HTERT RPE-1 (cell line): ENCODE data around the gene FAT2.

ENCODE experiments used
- in situ Hi-C: fragments of 300-500 bp; cut with MboI; formaldehyde crosslinking; loops from 4 replicates; pipeline ENCODE4 v1.14.3; 2020; ENCODE audit warnings: low sequenced_read_pairs

The FAT2 gene, protein sequence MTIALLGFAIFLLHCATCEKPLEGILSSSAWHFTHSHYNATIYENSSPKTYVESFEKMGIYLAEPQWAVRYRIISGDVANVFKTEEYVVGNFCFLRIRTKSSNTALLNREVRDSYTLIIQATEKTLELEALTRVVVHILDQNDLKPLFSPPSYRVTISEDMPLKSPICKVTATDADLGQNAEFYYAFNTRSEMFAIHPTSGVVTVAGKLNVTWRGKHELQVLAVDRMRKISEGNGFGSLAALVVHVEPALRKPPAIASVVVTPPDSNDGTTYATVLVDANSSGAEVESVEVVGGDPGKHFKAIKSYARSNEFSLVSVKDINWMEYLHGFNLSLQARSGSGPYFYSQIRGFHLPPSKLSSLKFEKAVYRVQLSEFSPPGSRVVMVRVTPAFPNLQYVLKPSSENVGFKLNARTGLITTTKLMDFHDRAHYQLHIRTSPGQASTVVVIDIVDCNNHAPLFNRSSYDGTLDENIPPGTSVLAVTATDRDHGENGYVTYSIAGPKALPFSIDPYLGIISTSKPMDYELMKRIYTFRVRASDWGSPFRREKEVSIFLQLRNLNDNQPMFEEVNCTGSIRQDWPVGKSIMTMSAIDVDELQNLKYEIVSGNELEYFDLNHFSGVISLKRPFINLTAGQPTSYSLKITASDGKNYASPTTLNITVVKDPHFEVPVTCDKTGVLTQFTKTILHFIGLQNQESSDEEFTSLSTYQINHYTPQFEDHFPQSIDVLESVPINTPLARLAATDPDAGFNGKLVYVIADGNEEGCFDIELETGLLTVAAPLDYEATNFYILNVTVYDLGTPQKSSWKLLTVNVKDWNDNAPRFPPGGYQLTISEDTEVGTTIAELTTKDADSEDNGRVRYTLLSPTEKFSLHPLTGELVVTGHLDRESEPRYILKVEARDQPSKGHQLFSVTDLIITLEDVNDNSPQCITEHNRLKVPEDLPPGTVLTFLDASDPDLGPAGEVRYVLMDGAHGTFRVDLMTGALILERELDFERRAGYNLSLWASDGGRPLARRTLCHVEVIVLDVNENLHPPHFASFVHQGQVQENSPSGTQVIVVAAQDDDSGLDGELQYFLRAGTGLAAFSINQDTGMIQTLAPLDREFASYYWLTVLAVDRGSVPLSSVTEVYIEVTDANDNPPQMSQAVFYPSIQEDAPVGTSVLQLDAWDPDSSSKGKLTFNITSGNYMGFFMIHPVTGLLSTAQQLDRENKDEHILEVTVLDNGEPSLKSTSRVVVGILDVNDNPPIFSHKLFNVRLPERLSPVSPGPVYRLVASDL (N-terminal part only)

DNA sequence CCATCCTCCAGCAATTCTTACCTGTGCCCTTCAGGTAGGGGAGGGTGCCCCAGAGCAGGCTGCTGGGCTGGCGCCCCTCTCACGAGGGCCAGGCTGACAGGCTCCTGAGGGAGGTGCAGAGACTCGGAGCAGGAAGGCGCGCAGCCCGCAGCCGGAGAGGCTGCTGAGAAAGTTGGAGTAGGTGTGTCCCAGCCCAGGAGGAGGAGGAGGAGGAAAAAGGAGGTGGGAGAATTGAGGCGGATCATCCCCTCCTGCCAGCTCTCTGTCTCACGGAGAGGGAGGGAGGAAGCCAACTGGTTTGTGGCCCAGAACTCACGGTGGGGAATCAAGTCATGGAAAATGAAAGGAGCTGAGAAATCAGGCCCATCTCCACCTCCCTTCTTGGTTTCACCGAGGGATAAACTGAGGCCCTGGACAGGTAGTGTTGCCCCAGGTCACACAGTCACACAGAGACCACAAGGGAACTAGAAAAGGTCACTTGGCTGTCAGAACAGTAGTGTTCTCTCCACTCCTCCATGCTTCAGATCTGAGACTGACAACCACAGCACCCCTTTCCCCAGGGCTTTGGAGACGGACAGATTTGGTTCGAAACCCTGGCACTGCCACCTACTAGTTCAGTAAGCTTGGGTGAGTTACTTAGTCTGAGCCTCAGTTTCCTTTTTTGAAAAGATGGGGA is at the start of gene FAT2:
FAT2 (minus strand) TSS at position 188 of the 676 bp plus-strand sequence. CDS start 22,400 bp downstream, outside the sequence.
- in situ Hi-C loops = no loop called here

DNA sequence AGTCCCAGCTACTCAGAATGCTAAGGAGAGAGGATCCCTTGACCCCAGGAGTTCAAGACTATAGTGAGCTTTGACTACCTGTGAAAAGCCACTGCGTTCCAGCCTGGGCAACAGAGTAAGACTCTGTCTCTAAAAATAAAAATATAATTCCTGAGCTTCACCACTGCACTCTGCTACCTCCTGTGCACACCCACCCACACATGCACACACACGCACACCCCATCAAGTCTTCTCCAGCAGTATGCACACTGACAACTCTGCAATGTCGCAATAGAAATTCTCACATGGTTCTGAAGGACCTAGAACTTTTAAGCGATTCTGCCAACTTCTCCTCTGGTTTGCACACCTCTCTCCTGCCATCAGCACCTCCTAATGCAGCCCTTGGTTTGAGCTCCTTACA is 47.5 kb upstream of the FAT2 start:
- in situ Hi-C loops = no loop called here

DNA sequence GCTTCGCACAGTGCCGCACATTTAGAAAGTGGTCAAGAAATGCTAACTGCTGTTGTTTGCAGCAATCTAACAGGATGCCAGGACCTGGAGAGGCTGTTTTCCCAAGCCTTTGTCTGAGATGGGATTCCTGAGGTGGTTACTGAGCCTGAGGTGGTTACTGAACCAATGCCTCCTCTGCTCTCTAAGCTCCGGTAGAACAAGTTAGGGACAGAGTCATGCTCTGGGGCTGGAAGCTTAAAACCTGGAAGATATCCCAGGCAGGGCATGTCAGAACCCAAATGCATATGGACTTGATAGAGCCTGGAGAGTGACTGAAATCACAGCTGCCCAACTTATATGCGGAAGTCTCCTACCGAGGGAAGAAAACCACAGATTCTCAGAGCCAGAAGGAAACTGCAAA is 46.5 kb upstream of the FAT2 start:
- in situ Hi-C loops = no loop called here

DNA sequence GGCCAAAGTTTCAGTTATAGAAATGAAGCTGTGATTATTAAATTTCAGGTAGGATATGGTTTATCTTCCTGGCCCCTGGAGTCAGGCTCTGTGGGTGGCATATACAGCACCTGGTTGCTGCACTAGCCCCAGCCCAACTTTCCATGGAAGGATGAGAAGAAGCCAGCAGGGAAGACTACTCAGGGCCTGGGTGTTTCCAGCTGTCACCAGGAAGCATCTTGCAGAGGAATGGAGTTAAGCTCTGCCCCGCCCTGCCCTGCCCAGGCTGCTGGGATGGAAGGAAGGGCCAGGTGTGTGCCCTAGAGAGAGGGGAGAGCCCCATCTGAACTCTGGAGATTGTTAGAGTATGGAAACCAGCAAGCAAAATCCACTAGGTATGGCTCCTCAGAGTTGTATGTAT is 42.8 kb upstream of the FAT2 start:
- in situ Hi-C loops = no loop called here

DNA sequence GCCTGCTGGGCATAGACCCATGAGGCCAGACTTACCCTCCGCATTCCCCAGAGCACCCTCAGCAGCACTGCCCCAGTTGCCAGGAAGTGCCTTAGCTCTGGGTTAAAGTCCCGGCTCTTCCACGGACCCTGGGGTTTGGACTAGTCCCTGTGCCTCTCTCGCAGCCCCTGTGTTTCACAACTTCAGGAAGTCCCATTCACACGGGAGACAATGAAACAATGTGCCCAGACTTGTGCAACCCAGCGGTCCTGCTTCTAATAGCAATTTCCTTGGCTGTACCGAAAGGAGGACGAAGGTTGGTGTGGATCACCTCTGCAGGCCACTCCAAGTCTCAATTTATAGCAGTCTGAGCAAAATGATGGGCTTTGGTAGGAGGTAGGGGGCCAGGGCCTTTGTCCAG is 41.8 kb upstream of the FAT2 start:
- in situ Hi-C loops = no loop called here

DNA sequence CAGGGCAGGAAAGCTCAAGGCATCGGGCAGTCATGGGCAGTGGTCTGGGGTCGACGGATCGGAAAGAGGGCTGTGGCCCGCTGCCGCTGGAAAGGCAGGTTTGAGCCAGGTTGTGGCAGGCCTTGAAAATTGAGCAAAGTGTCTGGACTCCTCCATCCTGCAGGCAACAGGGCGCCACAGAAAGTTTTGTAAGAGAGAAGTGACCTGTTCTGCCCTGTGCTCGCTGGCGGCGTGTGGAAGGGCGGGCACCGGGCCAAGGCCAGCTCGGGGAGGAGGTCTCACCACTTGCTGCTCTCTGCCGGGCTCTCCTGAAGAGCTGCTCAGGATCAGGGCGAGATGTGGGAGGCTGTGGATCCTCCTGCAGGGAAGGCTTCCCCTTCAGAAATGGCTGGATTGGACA is 41.4 kb upstream of the FAT2 start:
- in situ Hi-C loops = no loop called here

DNA sequence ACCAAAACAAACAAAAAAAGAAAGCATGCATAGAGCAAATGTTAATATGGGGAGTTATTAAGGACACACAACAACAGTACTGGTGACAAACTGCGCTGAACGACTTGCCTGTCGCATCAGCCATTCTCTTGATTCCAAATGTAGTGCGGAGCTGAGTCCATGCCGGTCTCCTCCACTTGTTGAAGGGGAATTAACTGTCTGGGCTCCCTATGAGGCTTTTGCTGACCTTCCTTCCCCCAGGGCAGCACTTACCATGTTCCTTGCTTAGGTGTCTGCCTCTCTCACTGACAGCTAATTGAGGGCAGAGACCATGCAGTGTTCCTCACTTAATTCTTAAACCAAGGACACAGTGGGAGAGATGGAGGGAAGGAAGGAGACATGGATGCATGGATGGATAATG is 40.8 kb upstream of the FAT2 start:
- in situ Hi-C loops = no loop called here

DNA sequence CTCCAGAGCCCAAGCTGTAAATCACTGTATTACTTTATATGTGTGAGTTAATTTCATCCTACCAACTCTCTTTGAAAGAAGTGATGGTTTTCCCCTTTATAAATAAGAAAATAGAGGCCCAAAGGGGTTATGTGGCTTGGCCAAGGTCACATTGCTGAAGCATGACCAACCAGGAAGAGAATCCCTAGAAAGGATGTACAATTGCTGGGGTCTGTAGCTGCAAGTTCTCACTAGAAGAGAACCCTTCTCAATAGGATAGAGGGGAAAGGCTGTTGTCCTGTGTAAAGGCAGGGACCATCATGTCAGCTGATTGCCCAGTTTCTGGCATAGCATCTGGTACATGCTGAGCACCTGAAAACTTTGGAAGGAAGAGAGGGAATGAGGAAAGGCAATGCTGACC is 39.0 kb upstream of the FAT2 start:
- in situ Hi-C loops = no loop called here

DNA sequence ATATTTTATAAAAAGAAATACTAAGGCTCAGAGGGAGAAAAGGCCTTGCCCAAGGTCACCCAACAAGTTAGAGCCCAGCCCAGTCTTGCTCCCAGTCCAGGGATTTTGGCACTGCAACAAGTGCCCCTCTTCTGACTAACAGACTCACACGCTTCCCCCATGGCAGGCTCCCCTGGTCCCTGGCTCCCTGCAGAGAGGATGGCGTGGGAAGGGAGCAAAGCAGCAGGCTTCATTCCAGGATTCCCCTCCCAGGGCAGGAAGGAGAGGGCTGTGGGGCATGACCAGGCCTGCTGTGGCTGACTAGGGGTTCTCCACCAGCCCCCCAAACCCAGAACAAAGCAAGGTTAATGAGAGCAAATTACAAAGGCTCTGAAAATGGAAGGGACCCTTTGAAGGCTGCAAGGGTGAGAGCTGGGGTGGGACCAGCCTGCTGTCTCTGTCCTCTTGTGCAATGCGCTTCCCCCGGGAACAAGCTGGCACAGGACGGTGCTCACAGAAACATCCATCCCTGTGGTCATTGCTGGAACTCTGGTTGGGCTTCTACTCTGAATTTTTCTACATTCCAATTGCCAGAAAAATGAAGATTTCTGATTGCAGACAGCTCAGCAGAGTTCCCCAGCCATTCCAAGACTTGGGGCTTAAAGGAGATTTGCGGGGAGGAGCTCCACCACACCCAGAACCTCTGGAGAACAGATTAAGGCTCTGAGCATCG is 37.1 kb upstream of the FAT2 start:
- in situ Hi-C loops = no loop called here

DNA sequence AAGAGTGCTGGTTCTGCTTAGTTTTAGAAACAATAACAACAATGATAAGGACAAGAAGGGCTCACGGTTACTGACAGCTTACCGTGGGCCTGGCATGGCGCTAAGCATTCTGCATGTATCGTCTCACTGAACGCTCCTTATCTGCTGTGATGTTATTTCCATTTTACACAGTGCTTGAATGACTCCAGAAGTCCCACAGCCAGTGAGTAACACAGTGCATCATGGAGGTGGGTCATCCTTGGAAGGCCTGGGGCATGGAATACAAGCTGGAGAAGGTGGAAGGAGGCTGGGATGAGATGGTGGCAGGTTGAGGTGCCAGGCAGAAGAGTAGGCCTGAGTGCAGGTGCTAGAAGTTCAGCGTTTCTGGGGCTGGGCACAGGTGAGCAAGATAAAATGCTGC is 36.5 kb upstream of the FAT2 start:
- in situ Hi-C loops = no loop called here

DNA sequence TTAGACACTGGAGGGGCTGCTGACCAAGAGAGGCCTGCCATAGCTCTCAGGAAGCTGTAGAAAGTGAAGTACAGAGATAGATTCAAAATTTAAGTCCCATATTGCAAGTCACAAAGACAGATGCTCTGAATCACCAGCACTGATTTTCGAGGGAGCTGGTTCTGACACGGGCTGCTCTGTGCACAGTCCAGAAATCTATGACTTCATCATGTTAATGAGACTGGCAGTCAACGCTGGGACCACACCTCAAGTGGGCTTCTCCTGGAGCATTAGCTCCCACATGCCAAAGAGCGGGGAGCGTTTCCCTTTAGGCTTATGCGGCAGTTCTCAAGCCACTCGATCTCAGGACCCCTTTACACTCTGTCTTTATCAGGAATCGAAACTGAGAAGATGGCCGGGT is 34.2 kb upstream of the FAT2 start:
- in situ Hi-C loops = no loop called here

DNA sequence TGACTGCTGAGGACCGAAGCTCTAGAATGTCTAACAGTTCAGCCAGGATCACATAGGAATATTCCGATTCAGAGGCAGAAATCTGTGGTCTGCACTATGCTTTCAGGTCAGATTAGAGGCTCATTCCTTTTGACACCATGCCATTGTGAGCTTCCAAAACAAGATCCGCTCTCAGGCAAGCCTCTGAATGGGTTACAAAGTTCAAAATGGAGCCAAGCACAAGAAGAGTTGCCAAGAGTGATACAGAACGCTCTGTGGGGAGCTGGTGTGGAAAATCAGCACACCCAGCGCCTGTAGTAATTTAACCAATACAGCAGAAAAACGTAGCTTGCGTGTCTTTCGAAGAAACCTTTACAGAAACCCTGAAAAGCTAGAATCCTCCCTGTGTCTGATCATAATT is 33.3 kb upstream of the FAT2 start:
- in situ Hi-C loops = no loop called here

DNA sequence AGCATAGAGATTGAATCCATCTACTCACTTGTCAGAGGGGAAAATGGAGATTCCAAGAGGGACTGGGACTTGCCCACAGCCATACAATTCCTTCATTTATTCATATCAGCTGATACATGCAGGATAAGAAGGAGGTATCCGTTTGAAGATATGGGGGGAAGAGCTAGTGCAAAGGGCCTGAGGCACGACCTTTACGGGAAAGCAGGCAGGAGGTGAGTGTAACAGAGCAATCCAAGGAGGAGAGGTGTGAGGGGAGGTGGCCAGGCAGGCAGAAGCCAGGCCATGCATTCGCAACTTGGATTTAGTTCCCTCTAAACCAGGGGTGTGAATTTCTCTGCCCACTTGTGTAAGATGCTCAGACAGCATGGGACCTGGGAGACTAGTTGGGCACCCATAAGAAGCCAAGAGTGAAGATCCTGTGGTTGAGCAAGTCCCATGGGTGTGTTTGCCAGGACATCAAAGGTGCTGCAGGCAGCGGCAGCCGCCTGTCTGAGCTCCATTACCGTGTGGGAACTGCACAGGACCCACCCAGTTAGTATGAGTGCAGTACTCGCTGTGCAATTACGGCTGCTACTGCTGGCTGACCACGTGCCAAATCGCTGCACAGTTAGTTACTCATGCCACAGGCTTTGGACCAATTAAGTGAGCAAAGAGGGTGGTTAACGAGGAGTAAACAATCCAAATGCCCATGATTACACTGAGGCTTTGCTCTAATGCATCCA is 31.4 kb upstream of the FAT2 start:
- in situ Hi-C loops = no loop called here

DNA sequence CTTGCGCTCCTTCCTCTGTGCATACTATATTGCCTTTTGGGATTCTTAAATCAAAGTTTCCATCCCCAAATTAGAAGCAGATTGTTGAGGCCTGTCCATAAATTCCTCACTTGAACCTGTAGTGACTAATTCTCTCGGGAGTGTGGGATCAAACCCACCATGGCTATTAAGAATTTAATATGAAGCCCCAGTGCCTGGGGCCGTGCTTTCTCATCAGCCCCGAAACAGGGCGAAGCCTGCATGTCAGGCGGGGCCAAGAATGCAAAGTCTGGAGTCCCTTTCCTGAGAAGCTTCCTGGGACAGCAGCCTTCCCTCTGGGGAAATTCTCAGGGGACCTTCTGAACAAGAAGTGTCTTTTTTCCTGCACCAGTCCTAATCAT is 29.3 kb upstream of the FAT2 start:
- in situ Hi-C loops = no loop called here

DNA sequence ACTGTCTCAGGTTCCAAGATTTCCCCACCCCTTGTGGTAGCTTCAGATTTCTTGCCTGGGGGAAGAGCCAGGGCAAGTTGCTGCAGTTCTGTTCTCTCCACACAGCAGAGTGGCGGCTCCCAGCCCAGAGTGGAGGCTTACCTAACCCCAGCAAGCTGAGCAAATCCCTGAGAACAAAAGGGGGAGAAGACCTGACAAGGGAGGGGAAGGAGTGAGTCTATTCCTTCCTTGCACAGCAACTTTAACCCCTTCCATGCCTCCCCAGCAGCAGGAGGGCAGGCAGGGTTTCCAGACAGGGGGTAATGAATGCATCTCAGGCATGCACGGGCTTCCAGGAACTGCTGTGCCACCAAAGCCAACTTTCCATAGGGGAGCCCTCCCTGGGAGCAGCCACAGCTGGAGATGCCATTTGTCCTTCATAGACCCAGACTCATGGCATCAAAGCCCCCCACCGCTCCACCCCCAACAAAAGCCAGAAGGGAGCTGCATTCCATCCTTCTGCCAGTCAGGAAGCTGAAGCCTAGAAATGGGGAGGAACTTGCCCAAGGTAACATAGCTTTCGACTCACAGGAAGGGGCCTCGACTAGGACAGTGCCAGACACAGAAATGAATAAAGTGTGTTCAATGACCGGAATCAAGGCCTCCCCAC is 28.8 kb upstream of the FAT2 start:
- in situ Hi-C loops = no loop called here

DNA sequence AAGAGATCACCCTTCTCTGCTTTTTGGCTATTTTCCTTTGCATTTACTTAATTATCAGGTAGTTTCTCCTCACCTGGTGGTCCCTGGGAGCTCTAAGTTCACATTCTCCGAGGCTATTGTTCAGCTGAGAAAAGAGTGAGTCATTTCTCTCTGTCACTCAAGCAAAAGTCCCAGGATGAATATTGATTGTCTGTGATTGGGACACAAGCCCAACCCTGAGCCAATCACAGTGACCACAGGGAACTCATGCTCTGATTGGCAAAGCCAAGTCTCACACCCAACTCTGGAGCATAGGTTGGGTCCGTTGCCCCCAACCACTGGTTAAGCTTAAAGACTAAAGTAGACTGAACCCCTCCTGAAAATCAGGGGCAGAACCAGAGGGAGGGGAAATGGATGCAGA is 27.8 kb upstream of the FAT2 start:
- in situ Hi-C loops = no loop called here

DNA sequence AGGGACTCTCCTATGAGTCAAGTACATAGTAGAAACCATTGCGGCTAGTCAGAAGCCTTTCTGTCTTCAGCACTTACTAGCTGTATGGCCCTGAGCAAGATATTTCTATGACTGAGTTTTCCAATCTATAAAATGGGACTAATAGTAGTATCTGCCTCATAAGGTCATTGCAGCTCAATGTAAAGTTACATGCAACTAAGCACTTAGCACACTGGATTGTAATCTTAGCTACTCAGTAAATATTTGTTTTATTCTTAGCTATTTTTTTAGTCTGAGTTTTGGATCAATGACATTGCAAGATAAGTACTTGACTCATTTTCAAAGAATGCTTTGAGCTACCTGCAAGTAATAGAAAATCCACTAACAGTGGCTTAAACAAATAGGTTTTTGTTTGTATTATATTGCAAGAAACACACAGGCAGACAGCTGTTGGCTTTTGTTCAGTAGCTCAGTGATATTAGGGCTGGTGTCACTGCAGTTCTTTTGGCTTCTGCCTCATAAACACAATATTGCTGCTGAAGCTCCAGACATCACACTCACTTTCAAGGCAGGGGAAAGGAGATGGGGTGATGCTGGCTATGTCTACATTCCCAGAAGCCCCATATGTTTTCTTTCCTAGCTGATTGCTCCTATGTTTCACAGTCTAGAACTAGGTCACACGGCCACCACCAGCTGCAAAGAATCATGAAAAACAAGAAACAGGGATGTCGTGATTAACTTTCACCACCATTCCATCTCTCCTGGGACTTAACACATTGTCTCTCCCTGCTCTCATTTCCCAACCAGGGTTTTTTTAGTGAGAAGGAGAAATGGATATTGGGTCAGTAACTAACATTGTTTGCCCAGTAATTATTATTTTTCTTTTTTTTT is 26.9 kb upstream of the FAT2 start:
- in situ Hi-C loops = no loop called here

DNA sequence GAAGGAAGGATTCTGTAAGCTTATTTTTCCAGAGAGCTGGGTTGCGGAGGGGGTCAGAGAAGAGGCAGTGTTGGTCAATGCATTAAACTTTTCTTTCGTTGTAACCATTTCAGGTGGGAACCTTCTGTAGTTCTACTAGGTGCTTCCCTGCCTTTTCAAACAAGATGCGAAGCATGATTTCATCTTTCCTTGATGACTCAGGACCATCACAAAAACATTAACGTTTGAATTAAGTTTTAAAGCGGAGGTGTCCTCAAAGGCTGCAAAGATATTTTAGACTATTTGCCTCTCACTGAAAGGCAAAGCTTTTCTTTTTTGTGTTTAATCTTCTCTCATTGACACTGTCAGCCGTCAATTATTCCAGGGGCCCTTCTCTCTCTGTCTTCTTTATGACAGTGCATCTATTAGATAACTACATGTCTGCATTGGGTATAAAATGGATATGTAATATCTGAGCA is 26.3 kb upstream of the FAT2 start:
- in situ Hi-C loops = no loop called here
